GM18526 (cell line): ENCODE results near the gene PLEKHA6.

Experiments used
- POLR2A ChIP-seq: IDR thresholded peaks from 3 replicates; pipeline ENCODE4 v1.6.1; 2011; ENCODE audit not compliant: insufficient read length; ENCODE audit errors: extremely low read depth

PLEKHA6 gene

GRCh38 chr1:204390751-204391466 lies 31.2 kb upstream of the PLEKHA6 start:
- TF ChIP-seq POLR2A, result no peak

GRCh38 chr1:204385727-204386126 lies 26.0 kb upstream of the PLEKHA6 start:
- TF ChIP-seq POLR2A, result no peak

GRCh38 chr1:204384636-204385352 lies 25.1 kb upstream of the PLEKHA6 start:
- TF ChIP-seq POLR2A, result no peak

GRCh38 chr1:204383163-204383904 lies 23.6 kb upstream of the PLEKHA6 start:
- TF ChIP-seq POLR2A, result no peak

GRCh38 chr1:204382714-204383083 lies 23.0 kb upstream of the PLEKHA6 start:
- TF ChIP-seq POLR2A, result no peak

GRCh38 chr1:204380293-204380831 lies 20.6 kb upstream of the PLEKHA6 start:
- TF ChIP-seq POLR2A, result no peak

- TF ChIP-seq POLR2A, result no peak
These were observed 18.3 kb upstream of the PLEKHA6 start for GRCh38 chr1:204377800-204378668.

- no peak for TF ChIP-seq POLR2A
These were observed 17.4 kb upstream of the PLEKHA6 start for GRCh38 chr1:204376919-204377799.

- no peak for TF ChIP-seq POLR2A
These were observed 16.7 kb upstream of the PLEKHA6 start for GRCh38 chr1:204376465-204376864.

GRCh38 chr1:204373911-204374310 lies 14.2 kb upstream of the PLEKHA6 start:
- no peak for TF ChIP-seq POLR2A

GRCh38 chr1:204370176-204370575 lies 10.4 kb upstream of the PLEKHA6 start:
- no peak for TF ChIP-seq POLR2A

- no peak for TF ChIP-seq POLR2A
These were observed 9.4 kb upstream of the PLEKHA6 start for GRCh38 chr1:204368996-204369726.

GRCh38 chr1:204367956-204368355 lies 8.2 kb upstream of the PLEKHA6 start:
- no peak for TF ChIP-seq POLR2A

- TF ChIP-seq POLR2A, result no peak
These were observed 7.6 kb upstream of the PLEKHA6 start for GRCh38 chr1:204367193-204367858.
